Mucosa of stomach (tissue), 1 donor: ENCODE data around the gene ZNF350.
"Not testable (repeated sequence)": the region's sequence is repeated elsewhere in the genome, so short reads cannot be mapped to it uniquely, and the experiment has no call there.

ENCODE experiments used
- H3K27me3 ChIP-seq: one replicate; pipeline ENCODE4 v1.7.0; 2013; ENCODE audit warnings: mild to moderate bottlenecking, low read length; ENCODE audit not compliant: control insufficient read depth, insufficient read depth
- H3K36me3 ChIP-seq: one replicate; pipeline ENCODE4 v1.7.0; 2013; ENCODE audit warnings: low read length; ENCODE audit not compliant: control insufficient read depth, insufficient read depth
- H3K4me1 ChIP-seq: one replicate; pipeline ENCODE4 v1.7.0; 2013; ENCODE audit warnings: mild to moderate bottlenecking, low read length; ENCODE audit not compliant: control insufficient read depth, insufficient read depth
- H3K4me3 ChIP-seq: one replicate; pipeline ENCODE4 v1.7.0; 2013; ENCODE audit warnings: low read length
- H3K9ac ChIP-seq: one replicate; pipeline ENCODE4 v1.7.0; 2013; ENCODE audit warnings: mild to moderate bottlenecking, low read length, moderate library complexity
- H3K9me3 ChIP-seq: one replicate; pipeline ENCODE4 v1.7.0; 2013; ENCODE audit warnings: mild to moderate bottlenecking, low read length, moderate library complexity; ENCODE audit not compliant: control insufficient read depth
- donor health status: Pancreatic carcinoma.

The ZNF350 gene

GRCh38 chr19:51960621-51961233 lies 25.9 kb downstream of the ZNF350 start:
- Histone ChIP-seq H3K36me3 (peaks cover 10% of the 10 kb centered on the region), H3K9me3 (peaks cover 14% of the 10 kb centered on the region)
- not testable (repeated sequence) for H3K4me1 ChIP-seq, H3K4me3 ChIP-seq, H3K27me3 ChIP-seq, H3K9ac ChIP-seq

- no peak overlapping the region for H3K4me3 ChIP-seq
- H3K36me3 ChIP-seq, result peaks cover under 1% of the 10 kb centered on the region
- H3K9ac ChIP-seq, result no peak overlapping the region
- peaks cover 5% of the 10 kb centered on the region for H3K9me3 ChIP-seq
- no peaks in the 10 kb centered on the region for H3K27me3 ChIP-seq
- H3K4me1 ChIP-seq, result no peaks in the 10 kb centered on the region
Measured at GRCh38 chr19:51959791-51960190, 26.8 kb downstream of the ZNF350 start.

GRCh38 chr19:51957846-51958245 lies 28.8 kb downstream of the ZNF350 start:
- H3K4me3 ChIP-seq, H3K9me3 ChIP-seq: not testable (repeated sequence)

GRCh38 chr19:51948975-51949374 lies 37.7 kb downstream of the ZNF350 start:
- H3K9me3 ChIP-seq, result peaks cover 12% of the 10 kb centered on the region
- no peaks in the 10 kb centered on the region for H3K36me3 ChIP-seq
- H3K27me3 ChIP-seq, result no peaks in the 10 kb centered on the region
- no peaks in the 10 kb centered on the region for H3K4me1 ChIP-seq
- H3K4me3 ChIP-seq, result no peak overlapping the region
- H3K9ac ChIP-seq, result no peak overlapping the region

More at GRCh38 chr19:51957846-51958245, 28.8 kb downstream of the ZNF350 start:
- H3K36me3 ChIP-seq, H3K9ac ChIP-seq, H3K27me3 ChIP-seq, H3K4me1 ChIP-seq: not testable (repeated sequence)

- Histone ChIP-seq H3K9me3 (peaks cover 21% of the 10 kb centered on the region), H3K4me3 (no peak overlapping the region), H3K27me3 (no peaks in the 10 kb centered on the region), H3K4me1 (no peaks in the 10 kb centered on the region), H3K36me3 (no peaks in the 10 kb centered on the region), H3K9ac (no peak overlapping the region)
Measured at GRCh38 chr19:51946602-51947001, 40.0 kb downstream of the ZNF350 start.

GRCh38 chr19:51944798-51945552 lies 41.7 kb downstream of the ZNF350 start:
- no peaks in the 10 kb centered on the region for H3K4me1 ChIP-seq
- H3K9me3 ChIP-seq, result peaks cover 28% of the 10 kb centered on the region
- no peaks in the 10 kb centered on the region for H3K27me3 ChIP-seq
- H3K4me3 ChIP-seq, result no peak overlapping the region
- no peak overlapping the region for H3K9ac ChIP-seq
- peaks cover 13% of the 10 kb centered on the region for H3K36me3 ChIP-seq

GRCh38 chr19:51938936-51939335 lies 47.7 kb downstream of the ZNF350 start:
- H3K36me3 ChIP-seq, result peaks cover 25% of the 10 kb centered on the region
- no peak overlapping the region for H3K4me3 ChIP-seq
- H3K9me3 ChIP-seq, result peaks cover 16% of the 10 kb centered on the region
- H3K27me3 ChIP-seq, result no peaks in the 10 kb centered on the region
- no peak overlapping the region for H3K9ac ChIP-seq
- no peaks in the 10 kb centered on the region for H3K4me1 ChIP-seq

- H3K27me3 ChIP-seq, result no peaks in the 10 kb centered on the region
- H3K4me3 ChIP-seq, result no peak overlapping the region
- peaks cover 7% of the 10 kb centered on the region for H3K4me1 ChIP-seq
- H3K9ac ChIP-seq, result no peak overlapping the region
- no peaks in the 10 kb centered on the region for H3K9me3 ChIP-seq
- peaks cover 12% of the 10 kb centered on the region for H3K36me3 ChIP-seq
Measured at GRCh38 chr19:51931921-51932320, 54.7 kb downstream of the ZNF350 start.

GRCh38 chr19:51927859-51928258 lies 58.8 kb downstream of the ZNF350 start:
- Histone ChIP-seq H3K9ac (peak overlapping the region; percentile 88), H3K9me3 (no peaks in the 10 kb centered on the region)

GRCh38 chr19:51926784-51927741 lies 59.6 kb downstream of the ZNF350 start, which contains the start of gene ZNF613:
Gene ZNF613, plus strand, starts transcription at chr19:51927472. Its CDS starts 8,749 bp downstream, at chr19:51936221.
- Histone ChIP-seq H3K36me3 (no peaks in the 10 kb centered on the region), H3K9ac (peak within 1 kb of the TSS; percentile 88), H3K4me3 (peak within 1 kb of the TSS; percentile 99), H3K4me1 (peaks cover 7% of the 10 kb centered on the region), H3K9me3 (peaks cover 4% of the 10 kb centered on the region), H3K27me3 (no peaks in the 10 kb centered on the region)

More at GRCh38 chr19:51927859-51928258, 58.8 kb downstream of the ZNF350 start:
- H3K27me3 ChIP-seq, result no peaks in the 10 kb centered on the region
- peaks cover 4% of the 10 kb centered on the region for H3K36me3 ChIP-seq
- peak overlapping the region; percentile 99 for H3K4me3 ChIP-seq
- H3K4me1 ChIP-seq, result peaks cover 7% of the 10 kb centered on the region

GRCh38 chr19:51926426-51926783 lies 60.2 kb downstream of the ZNF350 start:
- Histone ChIP-seq H3K9me3 (peaks cover 11% of the 10 kb centered on the region), H3K9ac (peak overlapping the region; percentile 88)

More at GRCh38 chr19:51926426-51926783, 60.2 kb downstream of the ZNF350 start:
- Histone ChIP-seq H3K4me3 (peak overlapping the region; percentile 99), H3K27me3 (no peaks in the 10 kb centered on the region), H3K36me3 (no peaks in the 10 kb centered on the region), H3K4me1 (peaks cover 7% of the 10 kb centered on the region)
